Kidney (tissue), 14 donors: ENCODE results near the gene ARNT2. TPM values are rescaled to one million over a fixed set of nuclear protein-coding genes. Genes with fewer than 3 reads are reported as not detected.

Experiments used
- DNase-seq, 5 donors: peaks; one replicate each; pipeline ENCODE4 v3.0.0-alpha.2; 2013 to 2020
- FAIRE-seq: peaks from 2 replicates; lab custom pipeline; 2012; peaks lifted over from hg19 to GRCh38; lab: Jason Lieb, UNC
- H3K27ac ChIP-seq, 2 donors: one replicate each; pipeline ENCODE4 v1.7.0; 2013; ENCODE audit warnings: low read depth in 2 of 2, low read length in 2 of 2, inconsistent platforms in 1 of 2
- H3K27me3 ChIP-seq: one replicate; pipeline ENCODE4 v1.7.1; 2013; ENCODE audit warnings: low read length, inconsistent platforms; ENCODE audit not compliant: control insufficient read depth, insufficient read depth
- H3K36me3 ChIP-seq, 3 donors: one replicate each; pipeline versions ENCODE4 v1.7.0 to v1.7.1; 2013; ENCODE audit warnings: low read length in 3 of 3, control low read depth in 1 of 3, inconsistent platforms in 1 of 3; ENCODE audit not compliant: insufficient read depth in 3 of 3, control insufficient read depth in 2 of 3
- H3K4me1 ChIP-seq, 3 donors: one replicate each; pipeline versions ENCODE4 v1.7.0 to v1.7.1; 2013; ENCODE audit warnings: low read length in 3 of 3, inconsistent platforms in 1 of 3, low read depth in 1 of 3; ENCODE audit not compliant: control insufficient read depth in 2 of 3, insufficient read depth in 2 of 3
- H3K4me3 ChIP-seq, 3 donors: one replicate each; pipeline versions ENCODE4 v1.7.0 to v1.8.1; 2013; ENCODE audit warnings: low read length in 3 of 3, control low read depth in 1 of 3, inconsistent platforms in 1 of 3
- H3K9ac ChIP-seq, 3 donors: one replicate each; pipeline versions ENCODE4 v1.7.0 to v1.7.1; 2013; ENCODE audit warnings: low read length in 3 of 3, control low read depth in 1 of 3, inconsistent platforms in 1 of 3
- H3K9me3 ChIP-seq, 3 donors: one replicate each; pipeline versions ENCODE4 v1.7.0 to v1.7.1; 2013; ENCODE audit warnings: low read length in 3 of 3, control low read depth in 1 of 3, inconsistent platforms in 1 of 3; ENCODE audit not compliant: control insufficient read depth in 2 of 3, insufficient read depth in 1 of 3
- CTCF ChIP-seq: IDR thresholded peaks from 3 replicates; pipeline ENCODE4 v1.5.1; 2012; ENCODE audit warnings: mild to moderate bottlenecking, moderate library complexity, borderline replicate concordance; ENCODE audit not compliant: insufficient read depth; ENCODE audit errors: extremely low read depth
- intact Hi-C: fragments of 100-400 bp; cut with DNase I; formaldehyde crosslinking; loops from one replicate; pipeline ENCODE4 v1.11.1; 2022
- polyA plus RNA-seq: library from polyadenylated mRNA; stranded (reverse); fragments of 350-450 nt; fragmentation: Illumina TruSeq; extraction: RNeasy Lipid Tissue Mini Kit (QIAGEN cat#74804); gene quantifications from one replicate; pipeline ENCODE4 v1.2.3, GENCODE V29; 2014; ENCODE audit warnings: low read depth, low replicate concordance; ENCODE audit not compliant: insufficient read depth
- total RNA-seq: library from RNA; stranded (reverse); fragmentation: NEBNext Ultra II Directional; extraction: Animal tissue kit (Norgen Biotek cat#: 25700); gene quantifications from one replicate; pipeline ENCODE4 v1.2.1, GENCODE V29; 2021
- donor health status: control.
- donor health status: control.
- donor health status: control.
- donor health status: control.
- donor health status: control.
- donor health status: DM: yes; HTN: yes; CAD: no.
- donor health status: Normal renal cell carcinoma (clear cell type).

Gene ARNT2
- total and polyA plus RNA-seq, 2 donors from 2014 or later, result 12.2 to 38.2 TPM

DNA sequence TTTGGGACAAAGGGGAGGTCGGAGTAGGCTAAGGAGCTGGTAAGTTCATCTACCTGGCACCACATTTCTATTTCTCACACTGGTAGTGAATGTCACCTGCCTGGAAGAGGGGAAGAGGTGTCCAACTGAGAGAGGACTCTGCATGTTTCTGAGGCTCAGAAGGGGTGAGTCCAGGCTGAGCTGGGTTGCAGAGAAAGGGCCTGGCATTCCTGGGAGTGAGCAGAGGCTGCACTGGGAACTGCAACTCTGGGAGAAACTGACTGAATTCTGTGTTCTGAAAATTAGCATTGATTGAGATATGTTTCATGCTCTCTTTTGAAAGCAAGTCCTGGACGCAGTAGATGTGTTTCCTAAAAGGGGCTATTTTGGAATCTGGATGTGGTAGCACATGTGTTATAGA lies 32.3 kb upstream of the ARNT2 start:
- H3K27ac ChIP-seq, result no peak overlapping the region
- DNase-seq (no peak), FAIRE-seq (no peak)
- TF ChIP-seq CTCF, result no peak
- no peak overlapping the region for H3K4me3 ChIP-seq
- H3K9me3 ChIP-seq, result peaks cover 0 to 23% (median 14%) of the 10 kb centered on the region in 3 donors
- intact Hi-C loops, result no loop called here
- H3K4me1 ChIP-seq, result no peaks in the 10 kb centered on the region
- H3K9ac ChIP-seq, result no peak overlapping the region
- no peaks in the 10 kb centered on the region for H3K36me3 ChIP-seq
- H3K27me3 ChIP-seq, result no peaks in the 10 kb centered on the region

DNA sequence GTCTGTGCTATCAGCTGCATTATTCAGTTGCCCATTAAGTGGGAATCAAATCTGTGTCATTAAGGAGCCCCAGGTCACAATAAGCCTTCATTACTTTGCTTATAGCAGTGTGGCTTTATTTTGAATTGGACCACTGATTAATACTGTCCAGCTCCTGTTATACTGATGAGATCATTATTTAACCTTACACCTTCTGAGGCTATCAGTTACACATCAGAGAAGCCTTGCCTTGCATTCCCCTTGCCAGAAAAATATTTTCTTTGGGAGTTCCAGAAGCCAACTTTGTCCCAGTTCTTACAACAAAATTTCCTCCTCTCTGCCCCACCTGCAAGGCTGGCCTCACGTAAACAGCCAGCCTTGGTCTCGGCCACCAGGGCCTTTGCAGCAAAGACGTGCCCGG lies 29.7 kb upstream of the ARNT2 start:
- H3K9me3 ChIP-seq, result no peaks in the 10 kb centered on the region
- DNase-seq, result peak in 2 of 5 donors; percentile 37 to 53
- H3K4me1 ChIP-seq, result no peaks in the 10 kb centered on the region
- H3K9ac ChIP-seq, result peak overlapping the region in 1 of 3 donors; percentile 12
- TF ChIP-seq CTCF, result no peak
- no peak overlapping the region for H3K4me3 ChIP-seq
- no peaks in the 10 kb centered on the region for H3K27me3 ChIP-seq
- FAIRE-seq, result no peak
- intact Hi-C loops, result no loop called here
- no peaks in the 10 kb centered on the region for H3K36me3 ChIP-seq
- H3K27ac ChIP-seq, result no peak overlapping the region

DNA sequence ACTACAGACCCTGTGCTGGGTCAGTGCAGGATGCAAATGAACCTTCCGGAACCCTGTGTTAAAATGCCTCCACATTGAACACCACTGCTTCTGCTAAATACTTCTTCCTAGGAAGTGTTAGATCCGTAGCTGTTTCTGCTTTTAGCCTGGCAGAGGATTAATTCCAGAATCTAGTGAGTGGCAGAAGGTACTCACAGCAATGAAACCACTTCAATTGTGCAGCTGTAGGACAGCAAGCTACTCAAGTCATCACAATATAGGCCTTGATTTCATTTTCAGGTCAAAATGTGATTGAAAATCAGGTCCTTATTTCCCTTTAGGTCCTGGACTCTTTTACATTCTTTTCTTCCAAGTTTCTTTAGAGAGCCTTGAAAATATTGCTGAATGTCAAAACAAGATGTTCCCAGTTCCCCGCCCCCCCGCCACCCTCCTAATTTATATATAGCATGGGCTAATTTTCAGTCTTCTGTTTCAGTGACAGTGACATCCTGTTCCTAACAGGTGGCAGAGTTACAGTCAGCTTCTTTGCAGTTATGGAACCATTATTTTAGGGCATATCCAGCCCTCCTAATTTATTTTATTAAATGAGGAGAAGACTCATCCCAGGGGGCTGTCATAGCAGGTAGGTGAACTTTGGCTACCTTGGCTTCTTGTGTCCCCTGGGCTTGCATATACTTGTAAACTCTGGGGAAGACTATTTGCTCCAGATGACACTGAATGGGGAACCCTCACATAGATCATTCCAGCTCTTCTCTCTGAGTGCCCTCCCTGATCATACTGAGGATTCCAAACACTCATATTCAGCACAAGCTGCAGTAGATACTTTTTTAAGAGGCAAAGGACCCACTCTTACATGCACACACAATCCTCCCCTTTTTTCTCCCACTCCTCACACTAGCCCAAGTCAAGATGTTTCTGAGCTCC lies 28.0 kb upstream of the ARNT2 start:
- Histone ChIP-seq H3K36me3 (no peaks in the 10 kb centered on the region), H3K4me1 (no peaks in the 10 kb centered on the region), H3K9ac (no peak overlapping the region), H3K4me3 (no peak overlapping the region), H3K27me3 (no peaks in the 10 kb centered on the region), H3K27ac (no peak overlapping the region), H3K9me3 (no peaks in the 10 kb centered on the region)
- FAIRE-seq (no peak), DNase-seq (no peak)
- intact Hi-C loops, result no loop called here
- TF ChIP-seq CTCF, result no peak
